ENCODE results near the gene ALX3. TPM values are rescaled to one million over a fixed set of nuclear protein-coding genes. Genes with fewer than 3 reads are reported as not detected.

Gene ALX3
- total and polyA plus RNA-seq, 4 donors = not detected

DNA sequence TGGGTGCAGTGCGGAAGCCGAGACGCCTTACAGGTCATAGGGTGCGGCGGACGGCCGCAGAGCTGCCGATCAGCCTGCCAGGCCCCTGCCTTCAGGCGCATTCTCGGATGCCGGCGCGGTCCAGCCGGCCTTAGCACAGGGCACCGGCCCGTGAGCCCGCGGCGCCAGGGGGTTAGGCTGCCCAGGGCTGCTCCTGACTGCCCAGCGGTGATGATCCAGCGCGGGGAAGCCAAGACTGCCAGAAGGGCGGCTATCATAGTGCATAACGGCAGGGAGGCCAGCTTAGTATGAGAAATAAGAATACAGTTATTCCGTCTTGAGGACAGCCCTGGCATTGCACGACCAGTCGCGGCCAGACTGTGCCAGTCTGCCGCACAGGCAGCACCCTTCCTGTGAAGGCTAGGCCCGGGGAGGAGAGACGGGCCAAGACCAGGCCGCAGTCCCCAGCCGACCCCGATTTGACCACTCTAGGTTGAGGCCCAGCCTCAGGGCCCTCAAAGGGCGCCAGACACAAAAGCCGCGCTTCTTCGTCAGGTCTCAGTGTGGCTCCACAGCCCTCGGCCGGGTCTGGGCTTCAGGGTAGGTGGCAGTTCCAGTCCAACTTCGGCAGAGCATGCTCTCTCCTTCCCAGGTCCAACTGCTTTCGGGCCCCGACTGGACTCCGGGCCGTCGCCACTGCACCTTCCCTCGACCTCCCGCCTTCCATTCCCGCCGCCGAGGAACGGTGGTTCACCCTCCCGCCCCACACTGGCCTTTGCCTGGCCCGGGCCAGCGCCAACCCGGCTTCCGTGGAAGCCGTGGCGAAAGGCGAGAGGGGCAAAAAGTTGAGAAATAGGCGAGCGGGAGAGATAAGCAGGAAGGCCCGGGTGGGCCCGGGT is 829 bp downstream of the ALX3 start:
- H3K27me3 ChIP-seq (ENCODE audit: control insufficient read depth in 1 of 2, insufficient read depth in 2 of 2, low read length in 1 of 2) = peaks cover 0 to 2% of the 10 kb centered on the region in 2 donors
- H3K27ac ChIP-seq (ENCODE audit: low read depth in 1 of 2, low read length in 2 of 2) = no peak overlapping the region
- ATAC-seq (ENCODE audit: low FRiP score) (peak; percentile 3), DNase-seq (no peak)
- 63% methylated on average over 64 of the region's 64 CpGs for WGBS, 2 donors
- no peak overlapping the region for H3K4me3 ChIP-seq (ENCODE audit: low read length in 2 of 2)
- no peaks in the 10 kb centered on the region for H3K9me3 ChIP-seq (ENCODE audit: control insufficient read depth, low read length)
- H3K4me1 ChIP-seq (ENCODE audit: control insufficient read depth in 1 of 2, insufficient read depth in 2 of 2, low read length in 2 of 2) = no peaks in the 10 kb centered on the region
- H3K36me3 ChIP-seq (ENCODE audit: control insufficient read depth in 1 of 2, insufficient read depth in 2 of 2, low read length in 1 of 2) = no peaks in the 10 kb centered on the region
- intact Hi-C loops (cut with DNase I) = no loop called here

DNA sequence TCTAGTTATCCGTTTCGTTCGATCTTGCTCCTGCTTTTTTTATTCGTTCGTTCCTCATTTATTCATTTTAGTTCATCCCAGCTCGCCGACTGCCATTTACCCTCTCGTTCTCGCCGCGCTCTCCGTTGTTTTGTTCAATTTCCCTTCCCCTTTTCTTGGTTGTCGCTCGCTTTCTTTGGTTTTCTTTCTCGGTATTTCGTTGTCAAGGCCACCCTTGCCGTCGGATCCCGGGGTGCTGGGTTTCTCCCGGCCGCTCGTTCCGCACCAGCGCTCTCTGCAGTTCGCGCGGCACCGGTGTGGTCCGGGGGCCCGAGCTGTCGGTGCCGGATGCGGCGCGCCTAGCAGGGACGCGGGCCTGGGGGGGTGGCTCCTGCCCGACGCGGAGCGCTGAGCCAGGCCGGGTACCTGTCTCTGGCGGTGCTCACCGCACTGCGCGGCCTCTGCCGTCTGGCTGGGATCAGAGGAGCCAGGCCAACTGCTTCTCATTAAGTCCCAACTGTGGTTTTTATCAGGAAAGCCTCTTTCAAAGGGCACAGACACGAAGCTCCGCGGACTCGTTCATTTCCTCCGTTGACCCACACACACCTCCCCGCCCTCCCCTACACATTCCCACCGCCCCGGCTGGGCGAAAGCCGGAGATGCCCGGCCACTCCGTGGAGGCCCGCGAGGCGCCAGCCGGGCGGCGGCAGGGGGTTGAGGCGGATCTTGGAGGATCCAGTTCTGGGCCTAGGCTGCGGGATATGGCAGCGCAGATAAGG is 1.6 kb downstream of the ALX3 start:
- intact Hi-C loops (cut with DNase I) = no loop called here
- no peak overlapping the region for H3K27ac ChIP-seq (ENCODE audit: low read depth in 1 of 2, low read length in 2 of 2)
- H3K4me3 ChIP-seq (ENCODE audit: low read length in 2 of 2) = no peak overlapping the region
- H3K27me3 ChIP-seq (ENCODE audit: control insufficient read depth in 1 of 2, insufficient read depth in 2 of 2, low read length in 1 of 2) = peaks cover 0 to 2% of the 10 kb centered on the region in 2 donors
- no peaks in the 10 kb centered on the region for H3K4me1 ChIP-seq (ENCODE audit: control insufficient read depth in 1 of 2, insufficient read depth in 2 of 2, low read length in 2 of 2)
- H3K36me3 ChIP-seq (ENCODE audit: control insufficient read depth in 1 of 2, insufficient read depth in 2 of 2, low read length in 1 of 2) = no peaks in the 10 kb centered on the region
- no peaks in the 10 kb centered on the region for H3K9me3 ChIP-seq (ENCODE audit: control insufficient read depth, low read length)
- 17 to 19% methylated on average over 68 of the region's 68 CpGs for whole genome bisulfite sequencing, 2 donors
- no peak for ATAC-seq (ENCODE audit: low FRiP score)
- DNase-seq = peak in 1 of 2 donors; percentile 69

DNA sequence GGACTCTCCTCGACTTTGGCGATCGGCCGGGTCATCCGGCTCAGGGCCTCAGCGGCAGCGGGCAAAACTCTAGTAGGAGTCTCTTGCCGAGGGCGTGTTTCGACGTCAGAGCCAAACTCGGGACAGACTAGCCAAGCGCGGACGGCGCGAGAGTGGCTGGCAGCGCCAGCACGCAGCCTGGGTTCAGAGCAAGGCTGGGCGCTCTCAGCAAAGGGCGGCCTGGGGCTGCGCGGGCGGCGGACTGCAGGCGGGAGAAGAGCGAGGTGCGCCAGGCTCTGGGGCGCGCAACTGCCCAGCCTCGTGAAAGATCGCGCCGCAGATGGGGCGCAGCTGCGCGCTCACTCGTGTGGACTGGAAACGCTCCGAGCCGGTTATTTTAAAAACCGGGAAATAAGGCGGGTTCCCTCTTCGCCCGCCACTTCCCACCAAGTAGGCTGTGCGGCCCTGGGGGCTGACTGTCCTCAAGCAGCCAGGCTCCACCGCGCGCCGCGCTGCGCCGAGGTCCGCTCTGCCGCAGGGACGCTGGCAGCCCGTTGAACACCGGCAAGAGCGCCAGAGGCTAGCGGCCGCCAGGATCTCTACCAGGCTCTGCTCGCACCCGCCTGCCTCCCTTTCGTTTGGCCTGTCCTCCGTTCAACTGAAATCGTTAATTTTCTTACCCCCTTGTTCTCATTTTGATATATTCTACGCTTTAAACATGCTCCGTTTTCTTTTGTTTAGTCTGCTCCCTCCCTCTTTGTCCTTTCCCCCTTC is 2.4 kb downstream of the ALX3 start:
- Histone ChIP-seq H3K36me3 (ENCODE audit: control insufficient read depth in 1 of 2, insufficient read depth in 2 of 2, low read length in 1 of 2) (no peaks in the 10 kb centered on the region), H3K9me3 (ENCODE audit: control insufficient read depth, low read length) (no peaks in the 10 kb centered on the region), H3K4me1 (ENCODE audit: control insufficient read depth in 1 of 2, insufficient read depth in 2 of 2, low read length in 2 of 2) (no peaks in the 10 kb centered on the region), H3K27ac (ENCODE audit: low read depth in 1 of 2, low read length in 2 of 2) (no peak overlapping the region), H3K4me3 (ENCODE audit: low read length in 2 of 2) (no peak overlapping the region), H3K27me3 (ENCODE audit: control insufficient read depth in 1 of 2, insufficient read depth in 2 of 2, low read length in 1 of 2) (peaks cover 0 to 2% of the 10 kb centered on the region in 2 donors)
- WGBS, 2 donors = 32 to 34% methylated on average over 66 to 68 of the region's 68 CpGs
- no peak for ATAC-seq (ENCODE audit: low FRiP score)
- DNase-seq = peak in 1 of 2 donors; percentile 68
- intact Hi-C loops (cut with DNase I) = no loop called here

DNA sequence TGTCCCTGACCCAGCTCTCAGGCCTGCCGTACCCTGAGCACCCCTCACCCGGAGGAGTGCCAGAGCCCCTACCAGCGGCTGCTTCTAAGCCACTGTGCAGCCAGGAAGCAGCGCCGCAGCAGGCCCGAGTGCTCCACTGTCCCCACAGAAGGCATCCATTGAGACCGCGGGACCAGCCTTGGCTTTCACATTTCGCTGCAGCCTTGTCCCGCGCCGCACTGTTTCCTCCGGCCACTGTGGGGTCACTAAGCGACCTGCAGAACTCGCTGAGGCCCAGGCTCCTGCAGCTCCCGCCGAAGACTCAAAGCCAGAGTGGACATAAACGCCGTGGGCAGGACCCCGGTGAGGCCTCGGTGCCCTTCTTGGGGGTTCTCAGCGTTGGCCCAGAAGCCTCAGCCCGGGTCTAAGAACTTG is 3.0 kb downstream of the ALX3 start:
- DNase-seq (peak in 1 of 2 donors; percentile 53), ATAC-seq (ENCODE audit: low FRiP score) (no peak)
- no peak overlapping the region for H3K4me3 ChIP-seq (ENCODE audit: low read length in 2 of 2)
- 86 to 92% methylated on average over 23 of the region's 23 CpGs for WGBS, 2 donors
- H3K36me3 ChIP-seq (ENCODE audit: control insufficient read depth in 1 of 2, insufficient read depth in 2 of 2, low read length in 1 of 2) = no peaks in the 10 kb centered on the region
- H3K9me3 ChIP-seq (ENCODE audit: control insufficient read depth, low read length) = no peaks in the 10 kb centered on the region
- intact Hi-C loops (cut with DNase I) = no loop called here
- H3K27me3 ChIP-seq (ENCODE audit: control insufficient read depth in 1 of 2, insufficient read depth in 2 of 2, low read length in 1 of 2) = peaks cover 0 to 2% of the 10 kb centered on the region in 2 donors
- no peak overlapping the region for H3K27ac ChIP-seq (ENCODE audit: low read depth in 1 of 2, low read length in 2 of 2)
- H3K4me1 ChIP-seq (ENCODE audit: control insufficient read depth in 1 of 2, insufficient read depth in 2 of 2, low read length in 2 of 2) = no peaks in the 10 kb centered on the region

DNA sequence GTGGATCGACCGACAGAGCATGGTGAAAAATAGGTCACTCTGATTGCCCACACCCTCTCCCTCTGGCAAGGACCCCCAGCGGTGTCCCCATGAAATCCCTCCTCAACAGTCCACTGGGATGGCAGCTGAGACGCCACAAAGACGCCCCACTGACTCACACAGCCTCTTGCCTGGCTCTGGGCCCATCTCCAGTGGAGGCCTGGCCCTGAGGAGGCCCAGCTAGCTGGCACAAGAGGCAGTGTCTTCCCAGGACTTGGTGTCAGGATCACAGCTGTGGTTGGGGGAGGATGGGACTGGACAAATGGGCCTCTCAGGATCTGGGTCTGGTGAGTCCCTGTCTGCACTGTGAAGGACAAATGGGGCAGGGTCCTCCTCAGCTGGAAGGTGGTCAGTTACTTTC is 4.6 kb downstream of the ALX3 start:
- no peak overlapping the region for H3K4me3 ChIP-seq (ENCODE audit: low read length in 2 of 2)
- no peaks in the 10 kb centered on the region for H3K36me3 ChIP-seq (ENCODE audit: control insufficient read depth in 1 of 2, insufficient read depth in 2 of 2, low read length in 1 of 2)
- ATAC-seq (ENCODE audit: low FRiP score) = no peak
- peaks cover 0 to 2% of the 10 kb centered on the region in 2 donors for H3K27me3 ChIP-seq (ENCODE audit: control insufficient read depth in 1 of 2, insufficient read depth in 2 of 2, low read length in 1 of 2)
- H3K4me1 ChIP-seq (ENCODE audit: control insufficient read depth in 1 of 2, insufficient read depth in 2 of 2, low read length in 2 of 2) = no peaks in the 10 kb centered on the region
- no peak overlapping the region for H3K27ac ChIP-seq (ENCODE audit: low read depth in 1 of 2, low read length in 2 of 2)
- intact Hi-C loops (cut with DNase I) = no loop called here
- peak in 1 of 2 donors; percentile 35 for DNase-seq
- 91% methylated on average over 5 of the region's 5 CpGs for WGBS, 2 donors
- no peaks in the 10 kb centered on the region for H3K9me3 ChIP-seq (ENCODE audit: control insufficient read depth, low read length)

DNA sequence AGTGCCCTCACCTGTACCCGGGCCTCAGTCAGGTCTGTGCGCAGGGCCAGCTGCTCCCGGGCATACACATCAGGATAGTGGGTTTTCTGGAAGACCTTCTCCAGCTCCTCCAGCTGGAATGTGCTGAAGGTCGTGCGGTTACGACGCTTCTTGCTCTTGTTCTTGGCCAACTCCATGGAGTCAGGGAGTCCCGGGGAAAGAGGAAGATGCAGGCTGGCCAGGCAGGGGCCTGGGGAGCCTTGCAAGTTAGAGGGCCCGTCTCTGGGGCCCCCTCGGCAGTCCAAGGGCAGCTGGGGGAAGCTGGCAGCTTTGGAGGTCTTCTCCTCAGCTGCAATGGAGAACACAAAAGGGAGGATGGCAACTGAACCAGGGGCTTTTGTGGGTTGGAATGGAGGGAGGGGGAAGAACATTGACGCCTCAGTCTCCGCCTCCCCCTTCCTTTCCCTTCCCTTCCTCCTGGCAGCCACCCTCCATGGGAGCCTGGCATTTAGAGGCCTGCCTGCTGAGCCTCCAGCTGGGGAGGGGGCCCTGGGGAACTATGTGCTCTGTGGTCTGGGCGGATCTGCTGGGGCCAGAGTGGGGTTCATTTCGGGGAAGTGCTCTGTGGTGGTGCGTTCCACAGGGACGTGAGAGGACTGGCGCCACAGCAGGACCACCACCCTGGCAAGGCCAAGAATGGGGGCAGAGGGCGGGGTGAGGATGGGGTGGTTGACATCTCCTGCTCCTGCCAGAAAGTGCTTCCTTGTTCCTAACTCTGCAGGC is 5.7 kb downstream of the ALX3 start:
- H3K9me3 ChIP-seq (ENCODE audit: control insufficient read depth, low read length) = no peaks in the 10 kb centered on the region
- peak in 1 of 2 donors; percentile 65 for DNase-seq
- WGBS, 2 donors = 91 to 93% methylated on average over 18 of the region's 18 CpGs

DNA sequence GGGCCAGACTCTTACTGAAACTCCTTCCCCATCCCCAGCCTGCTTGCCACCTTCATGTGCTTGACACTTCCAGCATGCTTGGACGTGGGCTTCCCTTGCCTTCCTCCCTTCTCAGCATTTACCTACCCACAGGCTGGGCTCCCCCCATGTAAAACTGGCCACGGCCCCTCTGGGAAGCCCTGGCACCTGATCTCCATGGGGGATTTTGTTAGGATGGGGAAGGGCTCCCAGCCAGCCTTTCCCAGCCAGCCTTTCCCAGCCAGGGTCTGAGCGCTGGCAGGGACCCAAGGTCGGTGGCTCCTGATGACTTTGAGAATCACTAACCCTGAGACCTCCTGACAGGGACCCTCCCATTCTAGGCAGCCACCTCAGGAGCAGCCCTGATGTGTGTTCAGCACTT is 6.7 kb downstream of the ALX3 start:
- H3K27ac ChIP-seq (ENCODE audit: low read depth in 1 of 2, low read length in 2 of 2) = no peak overlapping the region
- no peaks in the 10 kb centered on the region for H3K27me3 ChIP-seq (ENCODE audit: control insufficient read depth in 1 of 2, insufficient read depth in 2 of 2, low read length in 1 of 2)
- no peaks in the 10 kb centered on the region for H3K4me1 ChIP-seq (ENCODE audit: control insufficient read depth in 1 of 2, insufficient read depth in 2 of 2, low read length in 2 of 2)
- H3K4me3 ChIP-seq (ENCODE audit: low read length in 2 of 2) = no peak overlapping the region
- ATAC-seq (ENCODE audit: low FRiP score) = no peak
- WGBS, 2 donors = 56 to 84% methylated on average over 4 of the region's 4 CpGs
- H3K36me3 ChIP-seq (ENCODE audit: control insufficient read depth in 1 of 2, insufficient read depth in 2 of 2, low read length in 1 of 2) = no peaks in the 10 kb centered on the region
- intact Hi-C loops (cut with DNase I) = no loop called here
- no peaks in the 10 kb centered on the region for H3K9me3 ChIP-seq (ENCODE audit: control insufficient read depth, low read length)
- DNase-seq = peak in 1 of 2 donors; percentile 66

More for the DNA sequence above, 5.7 kb downstream of the ALX3 start:
- no peak overlapping the region for H3K4me3 ChIP-seq (ENCODE audit: low read length in 2 of 2)
- no peak for ATAC-seq (ENCODE audit: low FRiP score)
- H3K27me3 ChIP-seq (ENCODE audit: control insufficient read depth in 1 of 2, insufficient read depth in 2 of 2, low read length in 1 of 2) = peaks cover 0 to 2% of the 10 kb centered on the region in 2 donors
- no peaks in the 10 kb centered on the region for H3K4me1 ChIP-seq (ENCODE audit: control insufficient read depth in 1 of 2, insufficient read depth in 2 of 2, low read length in 2 of 2)
- no peak overlapping the region for H3K27ac ChIP-seq (ENCODE audit: low read depth in 1 of 2, low read length in 2 of 2)
- intact Hi-C loops (cut with DNase I) = no loop called here
- no peaks in the 10 kb centered on the region for H3K36me3 ChIP-seq (ENCODE audit: control insufficient read depth in 1 of 2, insufficient read depth in 2 of 2, low read length in 1 of 2)

DNA sequence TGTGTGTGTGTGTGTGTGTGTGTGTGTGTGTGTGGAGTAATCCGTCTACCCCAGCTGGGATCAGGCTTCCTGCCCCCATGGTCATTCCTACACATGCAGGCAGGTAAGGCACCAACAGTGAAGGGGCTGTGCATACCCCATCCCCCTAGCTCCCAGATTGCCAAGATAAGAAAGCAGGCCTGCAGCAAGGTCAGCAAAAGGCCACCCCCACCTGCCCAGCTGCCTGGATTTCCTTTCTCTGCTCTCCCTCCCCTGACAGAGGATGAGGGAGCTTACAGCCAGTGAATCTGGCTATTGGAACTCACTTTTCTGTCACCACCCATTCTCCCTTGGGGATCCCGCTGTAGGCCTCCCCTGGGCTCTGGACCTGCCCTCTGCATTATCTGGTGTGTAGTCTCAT is 7.9 kb downstream of the ALX3 start:
- no peaks in the 10 kb centered on the region for H3K9me3 ChIP-seq (ENCODE audit: control insufficient read depth, low read length)
- intact Hi-C loops (cut with DNase I) = no loop called here

More for the DNA sequence above, 7.9 kb downstream of the ALX3 start:
- H3K36me3 ChIP-seq (ENCODE audit: control insufficient read depth in 1 of 2, insufficient read depth in 2 of 2, low read length in 1 of 2) = no peaks in the 10 kb centered on the region
- no peak for ATAC-seq (ENCODE audit: low FRiP score)
- WGBS, 2 donors = 75 to 80% methylated on average over 2 of the region's 2 CpGs
- H3K27ac ChIP-seq (ENCODE audit: low read depth in 1 of 2, low read length in 2 of 2) = no peak overlapping the region
- DNase-seq = no peak
- H3K27me3 ChIP-seq (ENCODE audit: control insufficient read depth in 1 of 2, insufficient read depth in 2 of 2, low read length in 1 of 2) = no peaks in the 10 kb centered on the region
- H3K4me3 ChIP-seq (ENCODE audit: low read length in 2 of 2) = no peak overlapping the region
- H3K4me1 ChIP-seq (ENCODE audit: control insufficient read depth in 1 of 2, insufficient read depth in 2 of 2, low read length in 2 of 2) = no peaks in the 10 kb centered on the region
